Neutrophil (primary cell): ENCODE measurements around the gene TMEM213.

Source experiments
- H3K27ac ChIP-seq: fragments of 200-600 bp; sonication (generic); 2 replicates; pipeline ENCODE4 v1.5.1; 2016; ENCODE audit warnings: mild to moderate bottlenecking, moderate library complexity
- H3K27me3 ChIP-seq: fragments of 200-600 bp; sonication (generic); 2 replicates; pipeline ENCODE4 v1.6.0; 2016; ENCODE audit warnings: mild to moderate bottlenecking
- H3K36me3 ChIP-seq: fragments of 200-600 bp; sonication (generic); 2 replicates; pipeline ENCODE4 v1.5.1; 2017
- H3K4me1 ChIP-seq, 2 experiments: fragments of 200-600 bp in 1 of 2; sonication (generic) in 1 of 2; 1 replicate in 1 of 2; 2 replicates in 1 of 2; pipeline versions ENCODE4 v1.5.1 to v1.6.1; 2013 to 2016; ENCODE audit warnings: low read depth in 1 of 2, low read length in 1 of 2, mild to moderate bottlenecking in 1 of 2, moderate library complexity in 1 of 2; ENCODE audit not compliant: control insufficient read depth in 1 of 2, insufficient read depth in 1 of 2
- H3K4me3 ChIP-seq, 2 experiments: fragments of 200-600 bp in 1 of 2; sonication (generic) in 1 of 2; 1 replicate in 1 of 2; 2 replicates in 1 of 2; pipeline ENCODE4 v1.5.1; 2013 to 2016; ENCODE audit warnings: low read depth in 1 of 2, low read length in 1 of 2, mild to moderate bottlenecking in 1 of 2, moderate library complexity in 1 of 2
- H3K9me3 ChIP-seq: fragments of 200-600 bp; sonication (generic); 2 replicates; pipeline ENCODE4 v1.5.1; 2016
- TF ChIP-seq, protein P1 (sequence below): fragments of 200-600 bp; sonication (generic); IDR thresholded peaks from 2 replicates; pipeline ENCODE4 v1.5.1; 2016; ENCODE audit warnings: antibody characterized with exemption

Gene TMEM213

DNA sequence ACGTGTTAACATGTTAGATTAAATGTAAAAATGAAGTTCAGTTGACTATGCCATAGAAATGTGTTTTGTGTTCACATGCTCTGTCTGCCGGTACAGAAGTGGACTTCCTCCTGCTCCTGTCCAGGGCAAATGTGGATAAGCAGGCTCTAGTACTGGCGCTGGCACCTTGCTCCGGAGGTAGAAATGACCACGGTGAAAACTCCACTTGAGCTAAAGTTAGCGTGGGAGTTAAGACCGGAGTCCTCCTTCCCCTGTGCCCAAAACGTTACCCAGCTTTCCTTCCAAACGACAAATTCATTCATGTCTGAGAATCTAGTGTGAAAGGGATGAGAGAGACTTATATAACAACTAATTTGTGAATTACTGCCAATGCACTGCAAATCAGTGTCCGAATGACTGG lies 35.2 kb downstream of the TMEM213 start:
- no peaks in the 10 kb centered on the region for H3K27me3 ChIP-seq
- no peak overlapping the region for H3K4me3 ChIP-seq
- no peaks in the 10 kb centered on the region for H3K36me3 ChIP-seq
- TF ChIP-seq, protein P1, sequence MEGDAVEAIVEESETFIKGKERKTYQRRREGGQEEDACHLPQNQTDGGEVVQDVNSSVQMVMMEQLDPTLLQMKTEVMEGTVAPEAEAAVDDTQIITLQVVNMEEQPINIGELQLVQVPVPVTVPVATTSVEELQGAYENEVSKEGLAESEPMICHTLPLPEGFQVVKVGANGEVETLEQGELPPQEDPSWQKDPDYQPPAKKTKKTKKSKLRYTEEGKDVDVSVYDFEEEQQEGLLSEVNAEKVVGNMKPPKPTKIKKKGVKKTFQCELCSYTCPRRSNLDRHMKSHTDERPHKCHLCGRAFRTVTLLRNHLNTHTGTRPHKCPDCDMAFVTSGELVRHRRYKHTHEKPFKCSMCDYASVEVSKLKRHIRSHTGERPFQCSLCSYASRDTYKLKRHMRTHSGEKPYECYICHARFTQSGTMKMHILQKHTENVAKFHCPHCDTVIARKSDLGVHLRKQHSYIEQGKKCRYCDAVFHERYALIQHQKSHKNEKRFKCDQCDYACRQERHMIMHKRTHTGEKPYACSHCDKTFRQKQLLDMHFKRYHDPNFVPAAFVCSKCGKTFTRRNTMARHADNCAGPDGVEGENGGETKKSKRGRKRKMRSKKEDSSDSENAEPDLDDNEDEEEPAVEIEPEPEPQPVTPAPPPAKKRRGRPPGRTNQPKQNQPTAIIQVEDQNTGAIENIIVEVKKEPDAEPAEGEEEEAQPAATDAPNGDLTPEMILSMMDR: no peak
- H3K9me3 ChIP-seq: no peaks in the 10 kb centered on the region
- no peak overlapping the region for H3K27ac ChIP-seq
- H3K4me1 ChIP-seq: no peaks in the 10 kb centered on the region

- TF ChIP-seq, protein P1: no peak
- H3K27me3 ChIP-seq: no peaks in the 10 kb centered on the region
- no peak overlapping the region for H3K27ac ChIP-seq
- H3K36me3 ChIP-seq: no peaks in the 10 kb centered on the region
- no peak overlapping the region for H3K4me3 ChIP-seq
- no peaks in the 10 kb centered on the region for H3K9me3 ChIP-seq
- H3K4me1 ChIP-seq: no peaks in the 10 kb centered on the region
Measured at GRCh38 chr7:138833596-138833995, 35.8 kb downstream of the TMEM213 start.

GRCh38 chr7:138834583-138834982 lies 36.8 kb downstream of the TMEM213 start:
- no peaks in the 10 kb centered on the region for H3K4me1 ChIP-seq
- H3K27me3 ChIP-seq: no peaks in the 10 kb centered on the region
- H3K9me3 ChIP-seq: no peaks in the 10 kb centered on the region
- H3K27ac ChIP-seq: no peak overlapping the region
- TF ChIP-seq, protein P1: no peak
- no peak overlapping the region for H3K4me3 ChIP-seq
- H3K36me3 ChIP-seq: no peaks in the 10 kb centered on the region

- TF ChIP-seq, protein P1: no peak
- H3K4me3 ChIP-seq: no peak overlapping the region
- H3K27me3 ChIP-seq: no peaks in the 10 kb centered on the region
- no peak overlapping the region for H3K27ac ChIP-seq
- no peaks in the 10 kb centered on the region for H3K4me1 ChIP-seq
- H3K36me3 ChIP-seq: no peaks in the 10 kb centered on the region
- H3K9me3 ChIP-seq: no peaks in the 10 kb centered on the region
Measured at GRCh38 chr7:138835087-138835486, 37.3 kb downstream of the TMEM213 start.

DNA sequence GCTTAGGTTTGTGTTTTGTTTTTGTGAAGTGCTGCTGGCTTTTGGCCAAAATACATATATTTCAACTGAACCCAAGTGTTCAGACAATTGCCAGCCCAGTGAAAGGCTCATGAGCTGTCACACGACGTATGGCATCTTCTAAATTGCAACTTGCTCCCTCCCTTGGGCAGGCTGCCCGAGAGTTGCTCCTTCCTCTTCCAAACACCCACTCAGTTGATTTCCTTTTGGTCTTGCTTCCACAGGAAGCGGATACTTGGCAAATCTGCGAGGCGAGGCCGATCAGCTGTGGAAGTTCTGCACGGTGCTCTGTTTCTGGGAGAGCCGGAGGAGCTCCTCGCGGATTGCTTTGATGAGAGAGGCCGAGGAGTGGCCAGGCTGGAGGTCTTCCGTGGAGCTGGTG lies 39.8 kb downstream of the TMEM213 start:
- Histone ChIP-seq H3K9me3 (no peaks in the 10 kb centered on the region), H3K27ac (no peak overlapping the region), H3K36me3 (no peaks in the 10 kb centered on the region), H3K4me1 (no peaks in the 10 kb centered on the region), H3K4me3 (no peak overlapping the region), H3K27me3 (no peaks in the 10 kb centered on the region)
- TF ChIP-seq, protein P1: no peak

DNA sequence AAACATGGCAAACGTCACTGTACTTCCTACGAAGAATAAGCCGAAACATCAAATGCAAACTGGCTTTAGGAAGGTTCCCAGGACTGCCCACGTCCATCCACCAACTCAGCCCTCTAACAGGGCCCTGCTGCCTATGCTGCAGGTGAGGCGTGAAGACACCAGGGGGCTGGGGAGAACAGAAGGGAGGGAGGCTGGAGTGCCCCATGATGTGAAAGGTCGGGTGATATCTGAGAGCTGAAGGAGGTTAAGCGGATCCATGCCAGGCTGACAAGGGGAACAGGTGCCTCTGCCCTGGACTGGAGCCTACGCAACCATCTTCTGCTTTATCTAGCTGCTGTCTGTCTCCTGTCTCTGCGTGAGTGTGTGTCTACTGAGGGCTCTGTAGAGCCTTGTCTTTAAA lies 40.4 kb downstream of the TMEM213 start:
- TF ChIP-seq, protein P1: no peak
- H3K36me3 ChIP-seq: no peaks in the 10 kb centered on the region
- no peak overlapping the region for H3K4me3 ChIP-seq
- H3K27me3 ChIP-seq: no peaks in the 10 kb centered on the region
- no peaks in the 10 kb centered on the region for H3K9me3 ChIP-seq
- H3K27ac ChIP-seq: no peak overlapping the region
- H3K4me1 ChIP-seq: no peaks in the 10 kb centered on the region
